Measurements from ENCODE around the gene ST6GAL1.

- TF ChIP-seq CTCF (conservative IDR thresholded peaks at IDR 0.05): no peak
- TF ChIP-seq ZFX (IDR thresholded peaks at IDR 0.05): no peak
Measured at GRCh38 chr3:187125319-187126031, 195.1 kb downstream of the ST6GAL1 start.
